GM19240 (cell line): ENCODE measurements around the gene EQTN.
"Not testable (repeated sequence)": the region's sequence is repeated elsewhere in the genome, so short reads cannot be mapped to it uniquely, and the experiment has no call there.

ENCODE experiments used
- DNase-seq: peaks from one replicate; pipeline ENCODE4 v3.0.0; 2011; ENCODE audit warnings: low spot score; ENCODE audit not compliant: insufficient read length

The EQTN gene

GRCh38 chr9:27293996-27294395 is 3.0 kb downstream of the EQTN start:
- DNase-seq, result no peak

- DNase-seq, result no peak
Observed at GRCh38 chr9:27292659-27293405, 4.1 kb downstream of the EQTN start.

GRCh38 chr9:27291292-27291691 is 5.7 kb downstream of the EQTN start:
- no peak for DNase-seq

GRCh38 chr9:27282269-27282668 is 14.7 kb downstream of the EQTN start:
- no peak for DNase-seq

GRCh38 chr9:27280860-27281259 is 16.1 kb downstream of the EQTN start:
- no peak for DNase-seq

GRCh38 chr9:27280249-27280648 is 16.7 kb downstream of the EQTN start:
- DNase-seq, result no peak

- no peak for DNase-seq
Observed at GRCh38 chr9:27279611-27280010, 17.3 kb downstream of the EQTN start.

GRCh38 chr9:27278374-27278773 is 18.6 kb downstream of the EQTN start:
- DNase-seq, result no peak

GRCh38 chr9:27276193-27277030 is 20.5 kb downstream of the EQTN start:
- peak; percentile 12 for DNase-seq

GRCh38 chr9:27273186-27273585 is 23.8 kb downstream of the EQTN start:
- DNase-seq, result no peak

GRCh38 chr9:27272103-27272502 is 24.8 kb downstream of the EQTN start:
- DNase-seq, result no peak

GRCh38 chr9:27261517-27262211 is 35.3 kb downstream of the EQTN start:
- DNase-seq, result no peak

- DNase-seq, result no peak
Observed at GRCh38 chr9:27260789-27261516, 36.0 kb downstream of the EQTN start.

- DNase-seq, result no peak
Observed at GRCh38 chr9:27258662-27259061, 38.3 kb downstream of the EQTN start.

GRCh38 chr9:27248702-27249101 is 48.2 kb downstream of the EQTN start:
- DNase-seq, result no peak

GRCh38 chr9:27247756-27248155 is 49.2 kb downstream of the EQTN start:
- DNase-seq, result peak; percentile 17

GRCh38 chr9:27239648-27240047 is 57.3 kb downstream of the EQTN start:
- DNase-seq, result not testable (repeated sequence)
